ENCODE results near the gene BAIAP2.
"Not testable (repeated sequence)": the region's sequence is repeated elsewhere in the genome, so short reads cannot be mapped to it uniquely, and the experiment has no call there.

Gene BAIAP2

GRCh38 chr17:81025065-81025740, 9.7 kb upstream of the BAIAP2 start:
- DNase-seq (ENCODE audit: low read depth in 2 of 2) = no peak

GRCh38 chr17:81025741-81026129, 9.2 kb upstream of the BAIAP2 start:
- DNase-seq (ENCODE audit: low read depth in 2 of 2) = no peak

- DNase-seq (ENCODE audit: low read depth in 2 of 2) = no peak
Observed at GRCh38 chr17:81026266-81027036, 8.5 kb upstream of the BAIAP2 start.

- no peak for DNase-seq (ENCODE audit: low read depth in 2 of 2)
Observed at GRCh38 chr17:81027038-81027437, 7.9 kb upstream of the BAIAP2 start.

GRCh38 chr17:81027591-81028505, 7.1 kb upstream of the BAIAP2 start:
- DNase-seq (ENCODE audit: low read depth in 2 of 2) = no peak

GRCh38 chr17:81028506-81028858, 6.5 kb upstream of the BAIAP2 start:
- DNase-seq (ENCODE audit: low read depth in 2 of 2) = no peak

GRCh38 chr17:81029859-81030258, 5.1 kb upstream of the BAIAP2 start:
- no peak for DNase-seq (ENCODE audit: low read depth in 2 of 2)

GRCh38 chr17:81030312-81030711, 4.6 kb upstream of the BAIAP2 start:
- DNase-seq (ENCODE audit: low read depth in 2 of 2) = not testable (repeated sequence)

GRCh38 chr17:81030741-81031565, 4.0 kb upstream of the BAIAP2 start:
- DNase-seq (ENCODE audit: low read depth in 2 of 2) = no peak

GRCh38 chr17:81031566-81032550, 3.1 kb upstream of the BAIAP2 start:
- DNase-seq (ENCODE audit: low read depth in 2 of 2) = no peak

- no peak for DNase-seq (ENCODE audit: low read depth in 2 of 2)
Observed at GRCh38 chr17:81032641-81033480, 2.1 kb upstream of the BAIAP2 start.

GRCh38 chr17:81033535-81034167, 1.3 kb upstream of the BAIAP2 start:
- no peak for DNase-seq (ENCODE audit: low read depth in 2 of 2)

- DNase-seq (ENCODE audit: low read depth in 2 of 2) = no peak
Observed at GRCh38 chr17:81034168-81034777, 678 bp upstream of the BAIAP2 start.

GRCh38 chr17:81035521-81036196, 708 bp downstream of the BAIAP2 start:
- no peak for DNase-seq (ENCODE audit: low read depth in 2 of 2)

GRCh38 chr17:81036197-81036941, 1.4 kb downstream of the BAIAP2 start:
- DNase-seq (ENCODE audit: low read depth in 2 of 2) = no peak

GRCh38 chr17:81037026-81037797, 2.3 kb downstream of the BAIAP2 start:
- no peak for DNase-seq (ENCODE audit: low read depth in 2 of 2)

All from fibroblast of skin of left biceps (primary cell).